Osteoblast (primary cell): Measurements from ENCODE around the gene TCF12. TPM values are rescaled to one million over a fixed set of nuclear protein-coding genes. Genes with fewer than 3 reads are reported as not detected.
"Not testable (repeated sequence)": the region's sequence is repeated elsewhere in the genome, so short reads cannot be mapped to it uniquely, and the experiment has no call there.

Experiments
- DNase-seq: peaks from one replicate; pipeline ENCODE4 v3.0.0; 2011; ENCODE audit warnings: low spot score, mixed read lengths; ENCODE audit not compliant: insufficient read length; ENCODE audit errors: missing footprints
- H2AFZ ChIP-seq: 2 replicates; pipeline ENCODE4 v1.6.0; 2011; ENCODE audit warnings: mild to moderate bottlenecking, low read length
- H3K27ac ChIP-seq: 2 replicates; pipeline ENCODE4 v1.5.1; 2011; ENCODE audit warnings: mild to moderate bottlenecking, low read depth, low read length, moderate library complexity
- H3K27me3 ChIP-seq: 2 replicates; pipeline ENCODE4 v1.6.0; 2012; ENCODE audit warnings: mild to moderate bottlenecking, control low read depth, inconsistent platforms, low read length, moderate library complexity; ENCODE audit not compliant: insufficient read depth
- H3K36me3 ChIP-seq: 2 replicates; pipeline ENCODE4 v1.5.1; 2011; ENCODE audit warnings: mild to moderate bottlenecking, low read length, control low read depth, moderate library complexity; ENCODE audit not compliant: insufficient read depth
- H3K4me1 ChIP-seq: 2 replicates; pipeline ENCODE4 v1.5.1; 2011; ENCODE audit warnings: mild to moderate bottlenecking, low read length, control low read depth, moderate library complexity; ENCODE audit not compliant: insufficient read depth
- H3K4me2 ChIP-seq: 2 replicates; pipeline ENCODE4 v1.6.0; 2011; ENCODE audit warnings: mild to moderate bottlenecking, low read length; ENCODE audit not compliant: insufficient read depth
- H3K4me3 ChIP-seq: fragments of 200-600 bp; sonication (generic); 3 replicates; pipeline ENCODE4 v1.5.1; 2012; ENCODE audit warnings: mild to moderate bottlenecking, low read length, inconsistent platforms; ENCODE audit not compliant: insufficient read depth
- H3K79me2 ChIP-seq: 2 replicates; pipeline ENCODE4 v1.6.0; 2012; ENCODE audit warnings: mild to moderate bottlenecking, low read length, control low read depth, inconsistent platforms; ENCODE audit not compliant: insufficient read depth
- H3K9me3 ChIP-seq: 2 replicates; pipeline ENCODE4 v1.5.1; 2011; ENCODE audit warnings: low read depth, low read length, control low read depth
- H4K20me1 ChIP-seq: 2 replicates; pipeline ENCODE4 v1.6.0; 2012; ENCODE audit warnings: mild to moderate bottlenecking, low read length, control low read depth; ENCODE audit not compliant: insufficient read depth
- total RNA-seq: library from RNA; depleted of rRNA; stranded (reverse); fragments of >200 nt; gene quantifications from 2 replicates; pipeline ENCODE4 v1.2.3, GENCODE V29; 2012
- TF ChIP-seq, protein P1 (sequence below): IDR thresholded peaks from 2 replicates; pipeline ENCODE4 v1.5.1; 2011; ENCODE audit warnings: mild to moderate bottlenecking, low read depth, low read length, moderate library complexity; ENCODE audit errors: extremely low read depth

Gene TCF12
- total RNA-seq, 1 donor = 86.5 TPM

DNA sequence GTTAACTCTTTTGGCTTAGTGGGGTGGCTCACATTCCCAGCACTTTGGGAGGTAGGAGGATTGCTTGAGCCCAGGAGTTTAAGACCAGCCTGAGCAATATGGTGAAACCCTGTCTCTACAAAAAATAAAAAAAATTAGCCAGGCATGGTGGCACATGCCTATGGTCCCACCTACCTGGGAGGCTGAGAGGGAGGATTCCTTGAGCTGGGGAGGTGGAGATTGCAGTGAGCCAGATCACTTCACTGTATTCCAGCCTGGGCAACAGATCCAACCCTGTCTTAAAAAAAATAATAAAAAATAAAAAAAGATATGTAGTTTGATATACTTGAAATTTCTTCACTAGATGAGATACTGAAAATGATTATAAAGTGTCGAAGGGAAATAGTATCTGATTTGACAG lies 178.8 kb downstream of the TCF12 start:
- peaks cover 19% of the 10 kb centered on the region for H3K79me2 ChIP-seq

DNA sequence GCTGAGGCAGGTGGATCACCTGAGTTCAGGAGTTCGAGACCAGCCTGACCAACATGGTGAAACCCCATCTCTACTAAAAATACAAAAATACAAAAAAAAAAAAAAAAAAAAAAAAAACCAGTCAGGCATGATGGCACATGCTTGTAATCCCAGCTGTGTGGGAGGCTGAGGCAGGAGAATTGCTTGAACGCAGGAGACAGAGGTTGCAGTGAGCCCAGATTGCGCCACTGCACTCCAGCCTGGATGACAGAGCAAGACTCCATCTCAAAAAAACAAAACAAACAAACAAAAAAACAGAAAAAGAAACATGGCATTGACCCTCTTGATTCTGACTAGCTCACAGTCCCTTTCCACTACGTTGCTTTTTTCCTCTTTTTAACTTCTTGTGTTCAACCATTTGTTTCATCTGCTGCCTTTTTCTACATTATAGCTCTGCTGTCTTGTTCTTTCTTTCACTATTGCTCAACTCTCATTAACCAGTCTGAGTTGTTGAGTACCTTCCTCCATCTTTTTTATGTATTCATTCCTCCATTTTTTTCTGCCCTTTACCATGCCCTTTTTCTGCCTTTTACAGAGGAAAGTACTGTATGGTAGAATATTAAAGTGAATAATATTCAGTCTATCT lies 179.6 kb downstream of the TCF12 start:
- not testable (repeated sequence) for H3K4me1 ChIP-seq, H3K4me2 ChIP-seq, H2AFZ ChIP-seq, H3K4me3 ChIP-seq, DNase-seq, H3K36me3 ChIP-seq, H3K27ac ChIP-seq, H3K9me3 ChIP-seq, H4K20me1 ChIP-seq, H3K27me3 ChIP-seq
- H3K79me2 ChIP-seq = peaks cover 21% of the 10 kb centered on the region

More for the DNA sequence above, 178.8 kb downstream of the TCF12 start:
- no peaks in the 10 kb centered on the region for H3K9me3 ChIP-seq
- H2AFZ ChIP-seq = no peak overlapping the region
- DNase-seq = no peak
- H3K4me1 ChIP-seq = no peaks in the 10 kb centered on the region
- no peaks in the 10 kb centered on the region for H3K27me3 ChIP-seq
- H3K4me2 ChIP-seq = no peak overlapping the region
- TF ChIP-seq, protein P1, sequence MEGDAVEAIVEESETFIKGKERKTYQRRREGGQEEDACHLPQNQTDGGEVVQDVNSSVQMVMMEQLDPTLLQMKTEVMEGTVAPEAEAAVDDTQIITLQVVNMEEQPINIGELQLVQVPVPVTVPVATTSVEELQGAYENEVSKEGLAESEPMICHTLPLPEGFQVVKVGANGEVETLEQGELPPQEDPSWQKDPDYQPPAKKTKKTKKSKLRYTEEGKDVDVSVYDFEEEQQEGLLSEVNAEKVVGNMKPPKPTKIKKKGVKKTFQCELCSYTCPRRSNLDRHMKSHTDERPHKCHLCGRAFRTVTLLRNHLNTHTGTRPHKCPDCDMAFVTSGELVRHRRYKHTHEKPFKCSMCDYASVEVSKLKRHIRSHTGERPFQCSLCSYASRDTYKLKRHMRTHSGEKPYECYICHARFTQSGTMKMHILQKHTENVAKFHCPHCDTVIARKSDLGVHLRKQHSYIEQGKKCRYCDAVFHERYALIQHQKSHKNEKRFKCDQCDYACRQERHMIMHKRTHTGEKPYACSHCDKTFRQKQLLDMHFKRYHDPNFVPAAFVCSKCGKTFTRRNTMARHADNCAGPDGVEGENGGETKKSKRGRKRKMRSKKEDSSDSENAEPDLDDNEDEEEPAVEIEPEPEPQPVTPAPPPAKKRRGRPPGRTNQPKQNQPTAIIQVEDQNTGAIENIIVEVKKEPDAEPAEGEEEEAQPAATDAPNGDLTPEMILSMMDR = no peak
- no peak overlapping the region for H3K27ac ChIP-seq
- H3K36me3 ChIP-seq = peaks cover 3% of the 10 kb centered on the region
- no peak overlapping the region for H3K4me3 ChIP-seq
- H4K20me1 ChIP-seq = no peaks in the 10 kb centered on the region

- Histone ChIP-seq H3K79me2 (peaks cover 21% of the 10 kb centered on the region), H3K4me3 (no peak overlapping the region), H2AFZ (no peak overlapping the region), H3K27ac (no peak overlapping the region), H3K4me2 (no peak overlapping the region), H3K27me3 (no peaks in the 10 kb centered on the region), H3K9me3 (no peaks in the 10 kb centered on the region), H4K20me1 (no peaks in the 10 kb centered on the region), H3K36me3 (peaks cover 3% of the 10 kb centered on the region), H3K4me1 (no peaks in the 10 kb centered on the region)
- DNase-seq = no peak
- TF ChIP-seq, protein P1 = no peak
Observed at GRCh38 chr15:57098896-57099295, 180.5 kb downstream of the TCF12 start.

GRCh38 chr15:57100136-57100539 lies 181.7 kb downstream of the TCF12 start:
- H3K79me2 ChIP-seq = peaks cover 22% of the 10 kb centered on the region
- H3K36me3 ChIP-seq = no peaks in the 10 kb centered on the region
- H3K4me3 ChIP-seq = no peak overlapping the region
- DNase-seq = no peak
- H3K27ac ChIP-seq = no peak overlapping the region
- H2AFZ ChIP-seq = no peak overlapping the region
- H4K20me1 ChIP-seq = no peaks in the 10 kb centered on the region
- no peaks in the 10 kb centered on the region for H3K27me3 ChIP-seq
- TF ChIP-seq, protein P1 = no peak
- no peaks in the 10 kb centered on the region for H3K9me3 ChIP-seq
- H3K4me1 ChIP-seq = no peaks in the 10 kb centered on the region
- H3K4me2 ChIP-seq = no peak overlapping the region
